Central memory CD8-positive, alpha-beta T cell (primary cell): ENCODE measurements around the gene FOXL1.

ENCODE experiments used
- ATAC-seq: fragments of 150-1000 bp; cut with Tn5 transposase; replicated peaks from 2 replicates; pipeline ENCODE4 v1.10.0; 2022; ENCODE audit warnings: mild to moderate bottlenecking, moderate FRiP score, moderate number of reproducible peaks; ENCODE audit not compliant: poor library complexity, severe bottlenecking; ENCODE audit errors: extremely low read depth
- DNase-seq, 2 donors: peaks; one replicate each; pipeline ENCODE4 v3.0.0; 2021; ENCODE audit warnings: low spot score in 2 of 2
- H3K27ac Mint-ChIP-seq: one replicate; pipeline ENCODE4 v1.8.0; 2022; ENCODE audit warnings: low read depth, mild to moderate bottlenecking, moderate library complexity, mixed read lengths
- H3K27me3 Mint-ChIP-seq: one replicate; pipeline ENCODE4 v1.8.0; 2022; ENCODE audit warnings: mixed read lengths
- H3K36me3 Mint-ChIP-seq: one replicate; pipeline ENCODE4 v1.8.0; 2022; ENCODE audit warnings: mild to moderate bottlenecking, moderate library complexity, mixed read lengths; ENCODE audit not compliant: insufficient read depth
- H3K4me1 Mint-ChIP-seq: one replicate; pipeline ENCODE4 v1.8.0; 2022; ENCODE audit warnings: mixed read lengths
- H3K4me3 Mint-ChIP-seq: one replicate; pipeline ENCODE4 v1.8.0; 2022; ENCODE audit warnings: mild to moderate bottlenecking, moderate library complexity, mixed read lengths
- H3K9me3 Mint-ChIP-seq: one replicate; pipeline ENCODE4 v1.8.0; 2022; ENCODE audit warnings: mixed read lengths

Gene FOXL1

DNA sequence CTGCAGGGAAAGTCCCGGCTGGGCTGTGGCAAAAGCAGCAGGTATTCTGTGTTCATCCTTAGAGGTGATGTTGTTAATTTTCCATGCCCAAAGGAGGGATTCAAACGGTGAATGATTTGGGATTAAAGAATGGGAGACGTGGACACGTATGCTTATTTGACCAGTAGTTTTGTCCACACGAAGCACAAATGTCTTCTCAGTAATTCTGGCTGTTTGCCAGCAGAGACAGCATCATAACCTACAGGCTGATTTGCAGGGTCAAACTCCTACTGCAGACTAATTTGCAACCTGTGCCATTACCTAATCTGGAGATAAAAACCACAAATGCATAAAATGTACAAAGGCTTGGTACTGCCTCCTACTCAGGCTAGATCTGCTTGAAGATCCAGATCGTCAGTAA lies 37.5 kb upstream of the FOXL1 start:
- no peaks in the 10 kb centered on the region for H3K9me3 Mint-ChIP-seq
- H3K4me1 Mint-ChIP-seq: no peaks in the 10 kb centered on the region
- H3K27me3 Mint-ChIP-seq: no peaks in the 10 kb centered on the region
- ATAC-seq: no peak
- peaks cover 28% of the 10 kb centered on the region for H3K36me3 Mint-ChIP-seq
- no peak for DNase-seq
- no peak overlapping the region for H3K4me3 Mint-ChIP-seq
- no peak overlapping the region for H3K27ac Mint-ChIP-seq

GRCh38 chr16:86541560-86541959 lies 36.8 kb upstream of the FOXL1 start:
- ATAC-seq (no peak), DNase-seq (no peak)
- Mint-ChIP-seq H3K9me3 (no peaks in the 10 kb centered on the region), H3K4me1 (no peaks in the 10 kb centered on the region), H3K27ac (no peak overlapping the region), H3K36me3 (peaks cover 30% of the 10 kb centered on the region), H3K4me3 (no peak overlapping the region), H3K27me3 (no peaks in the 10 kb centered on the region)

DNA sequence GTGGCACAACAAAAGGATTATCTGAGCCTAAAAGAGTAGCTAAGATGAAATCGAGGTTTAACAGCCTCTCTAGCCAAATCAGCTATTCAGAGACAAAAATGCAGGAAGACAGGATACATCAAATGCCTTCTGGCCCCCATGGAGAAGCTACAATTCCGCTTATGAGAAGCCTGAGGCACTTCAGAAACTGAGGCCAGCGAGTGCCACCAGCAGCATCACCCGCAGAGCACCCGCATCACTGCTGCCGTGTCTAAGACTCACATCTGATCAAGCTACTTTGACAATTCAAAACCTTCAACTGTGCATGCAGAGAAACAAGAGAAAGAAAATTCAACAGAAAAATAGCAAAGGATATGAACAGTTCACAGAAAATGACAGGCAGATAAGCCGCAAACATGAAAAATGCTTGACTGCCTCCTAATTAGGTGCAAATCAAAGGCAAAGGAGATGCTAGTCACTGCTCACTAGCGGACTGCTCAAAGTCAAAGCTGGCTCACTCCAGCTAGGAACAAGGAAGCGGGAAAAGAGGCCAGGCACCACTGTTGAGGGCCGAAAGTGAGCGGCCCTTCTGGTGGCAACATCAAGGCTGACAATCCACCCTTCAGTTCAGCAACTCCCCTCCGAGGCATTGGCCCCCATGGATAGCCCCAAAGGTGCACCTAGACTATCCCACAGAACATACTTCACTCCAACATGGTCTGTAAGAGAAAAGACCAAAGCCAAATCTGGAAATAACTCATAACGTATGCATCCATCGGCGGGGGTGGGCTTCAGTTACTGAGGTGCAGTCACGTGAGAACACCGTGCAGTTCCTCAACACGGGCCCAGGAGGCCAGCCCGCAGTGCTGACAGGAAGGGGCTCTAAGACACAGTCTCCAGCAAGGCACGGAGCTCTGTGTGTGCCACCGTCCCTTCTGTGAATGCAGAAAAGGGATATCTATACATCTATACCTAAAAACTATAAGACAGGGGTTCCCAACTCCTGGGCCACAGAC lies 35.3 kb upstream of the FOXL1 start:
- Mint-ChIP-seq H3K27me3 (no peaks in the 10 kb centered on the region), H3K4me1 (no peaks in the 10 kb centered on the region)

DNA sequence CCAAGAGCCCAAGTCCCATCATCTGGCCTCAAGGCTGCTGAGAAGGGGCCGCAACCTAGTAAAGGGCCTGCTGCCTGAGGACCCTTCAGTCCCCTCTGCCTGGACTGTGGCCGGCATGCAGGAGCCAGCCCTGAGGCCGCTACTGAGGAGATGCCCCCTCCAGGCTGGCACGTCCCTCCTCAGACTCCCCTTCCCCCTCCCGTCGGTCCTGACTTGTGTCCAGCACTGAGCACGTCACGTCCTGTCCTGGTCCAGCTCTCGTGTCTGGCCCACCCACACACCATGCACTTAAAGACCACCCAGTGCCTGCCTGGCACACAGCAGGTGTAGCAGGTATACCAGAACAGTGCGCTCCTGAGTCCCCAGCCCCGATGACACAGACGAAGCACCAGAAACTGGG lies 32.9 kb upstream of the FOXL1 start:
- H3K27ac Mint-ChIP-seq: no peak overlapping the region
- no peaks in the 10 kb centered on the region for H3K27me3 Mint-ChIP-seq
- no peak overlapping the region for H3K4me3 Mint-ChIP-seq
- ATAC-seq (no peak), DNase-seq (no peak)
- H3K36me3 Mint-ChIP-seq: peaks cover 38% of the 10 kb centered on the region
- no peaks in the 10 kb centered on the region for H3K9me3 Mint-ChIP-seq
- no peaks in the 10 kb centered on the region for H3K4me1 Mint-ChIP-seq

More for the DNA sequence above, 35.3 kb upstream of the FOXL1 start:
- H3K9me3 Mint-ChIP-seq: no peaks in the 10 kb centered on the region
- no peak overlapping the region for H3K27ac Mint-ChIP-seq
- H3K4me3 Mint-ChIP-seq: no peak overlapping the region
- ATAC-seq (no peak), DNase-seq (no peak)
- peaks cover 39% of the 10 kb centered on the region for H3K36me3 Mint-ChIP-seq

GRCh38 chr16:86545954-86546637 lies 32.3 kb upstream of the FOXL1 start:
- Mint-ChIP-seq H3K4me1 (no peaks in the 10 kb centered on the region), H3K27me3 (no peaks in the 10 kb centered on the region), H3K9me3 (no peaks in the 10 kb centered on the region), H3K27ac (no peak overlapping the region), H3K36me3 (peaks cover 32% of the 10 kb centered on the region), H3K4me3 (no peak overlapping the region)
- no peak for DNase-seq
- ATAC-seq: no peak

GRCh38 chr16:86546638-86547013 lies 31.7 kb upstream of the FOXL1 start:
- ATAC-seq (no peak), DNase-seq (no peak)
- no peaks in the 10 kb centered on the region for H3K27me3 Mint-ChIP-seq
- no peak overlapping the region for H3K4me3 Mint-ChIP-seq
- peaks cover 26% of the 10 kb centered on the region for H3K36me3 Mint-ChIP-seq
- H3K27ac Mint-ChIP-seq: no peak overlapping the region
- no peaks in the 10 kb centered on the region for H3K9me3 Mint-ChIP-seq
- H3K4me1 Mint-ChIP-seq: no peaks in the 10 kb centered on the region

DNA sequence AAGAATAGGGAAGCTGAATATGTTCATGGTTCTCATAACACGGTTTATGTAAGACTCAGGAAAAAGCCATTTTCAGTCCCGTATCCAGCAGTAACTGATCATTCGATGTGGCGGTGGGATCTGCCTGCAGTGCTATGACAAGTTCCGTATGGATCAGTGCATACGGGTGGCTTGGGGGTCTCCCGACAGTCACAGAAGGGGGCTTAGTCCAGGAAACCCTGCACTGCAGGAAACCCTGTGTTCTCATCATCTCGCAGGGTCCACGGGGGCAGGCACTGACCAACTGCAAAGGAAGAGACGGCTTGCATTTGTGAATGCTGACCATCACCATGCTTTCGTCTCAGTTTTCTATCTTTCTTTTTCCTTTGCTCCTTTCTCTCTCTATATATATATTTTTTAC lies 31.1 kb upstream of the FOXL1 start:
- peaks cover under 1% of the 10 kb centered on the region for H3K4me1 Mint-ChIP-seq
- DNase-seq (no peak), ATAC-seq (no peak)
- no peaks in the 10 kb centered on the region for H3K9me3 Mint-ChIP-seq
- H3K4me3 Mint-ChIP-seq: no peak overlapping the region
- H3K36me3 Mint-ChIP-seq: peaks cover 23% of the 10 kb centered on the region
- H3K27me3 Mint-ChIP-seq: no peaks in the 10 kb centered on the region
- H3K27ac Mint-ChIP-seq: no peak overlapping the region

- H3K4me3 Mint-ChIP-seq: no peak overlapping the region
- H3K36me3 Mint-ChIP-seq: peaks cover 26% of the 10 kb centered on the region
- no peaks in the 10 kb centered on the region for H3K27me3 Mint-ChIP-seq
- H3K4me1 Mint-ChIP-seq: peaks cover 12% of the 10 kb centered on the region
- peak; percentile 24 for ATAC-seq
- no peak overlapping the region for H3K27ac Mint-ChIP-seq
- DNase-seq: no peak
- H3K9me3 Mint-ChIP-seq: no peaks in the 10 kb centered on the region
Observed at GRCh38 chr16:86549076-86549892, 29.1 kb upstream of the FOXL1 start.

DNA sequence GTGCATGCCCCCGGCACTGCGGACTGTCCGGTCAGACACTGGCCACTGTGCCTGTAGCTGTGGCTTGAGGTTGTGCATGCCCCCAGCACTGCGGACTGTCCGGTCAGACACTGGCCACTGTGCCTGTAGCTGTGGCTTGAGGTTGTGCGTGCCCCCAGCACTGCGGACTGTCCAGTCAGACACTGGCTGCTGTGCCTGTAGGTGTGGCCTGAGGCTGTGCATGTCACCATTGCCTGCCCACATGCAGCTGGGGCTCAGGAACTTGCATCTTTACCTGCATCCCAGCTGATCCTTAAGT lies 28.5 kb upstream of the FOXL1 start:
- DNase-seq: no peak
- H3K27me3 Mint-ChIP-seq: no peaks in the 10 kb centered on the region
- H3K9me3 Mint-ChIP-seq: no peaks in the 10 kb centered on the region
- no peak for ATAC-seq
- H3K4me3 Mint-ChIP-seq: no peak overlapping the region
- peaks cover 29% of the 10 kb centered on the region for H3K36me3 Mint-ChIP-seq
- H3K4me1 Mint-ChIP-seq: peaks cover 15% of the 10 kb centered on the region
- no peak overlapping the region for H3K27ac Mint-ChIP-seq

DNA sequence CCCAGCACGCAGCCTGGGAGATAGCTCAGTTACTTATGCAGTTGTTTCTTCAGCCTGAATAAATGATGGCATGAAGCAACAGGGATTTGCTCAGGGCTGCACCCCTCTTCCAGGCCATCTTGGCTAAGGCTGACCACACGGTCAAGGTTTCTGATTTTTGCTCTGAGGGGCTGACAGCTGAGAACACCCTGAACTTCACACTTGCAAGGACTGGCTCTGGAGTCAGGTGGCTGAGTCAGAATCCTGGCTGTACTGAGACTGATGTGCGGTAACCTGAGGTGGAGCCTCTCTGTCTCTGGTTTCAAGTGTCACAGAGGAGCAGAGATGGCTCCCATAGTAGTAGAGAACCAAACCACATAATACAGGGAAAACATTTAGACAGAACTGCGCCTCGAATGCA lies 28.1 kb upstream of the FOXL1 start:
- H3K9me3 Mint-ChIP-seq: no peaks in the 10 kb centered on the region
- H3K36me3 Mint-ChIP-seq: peaks cover 32% of the 10 kb centered on the region
- no peaks in the 10 kb centered on the region for H3K27me3 Mint-ChIP-seq
- H3K4me3 Mint-ChIP-seq: no peak overlapping the region
- ATAC-seq (no peak), DNase-seq (no peak)
- no peak overlapping the region for H3K27ac Mint-ChIP-seq
- H3K4me1 Mint-ChIP-seq: peaks cover 19% of the 10 kb centered on the region

DNA sequence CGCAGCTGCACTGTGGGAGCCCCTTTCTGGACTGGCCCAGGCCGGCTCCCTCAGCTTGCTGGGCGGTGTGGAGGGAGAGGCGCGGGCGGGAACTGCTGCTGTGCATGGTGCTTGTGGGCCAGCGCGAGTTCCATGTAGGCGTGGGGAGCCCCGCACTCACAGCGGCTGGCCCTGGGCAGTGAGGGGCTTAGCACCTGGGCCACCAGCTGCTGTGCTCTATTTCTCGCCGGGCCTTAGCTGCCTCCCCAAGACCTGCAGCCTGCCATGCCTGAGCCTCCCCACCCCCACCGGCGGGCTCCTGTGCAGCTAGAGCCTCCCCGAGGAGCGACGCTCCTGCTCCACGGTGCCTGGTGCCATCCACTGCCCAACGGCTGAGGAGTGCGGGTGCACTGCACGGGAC lies 25.0 kb upstream of the FOXL1 start:
- ATAC-seq: no peak

GRCh38 chr16:86554599-86554916 lies 23.8 kb upstream of the FOXL1 start:
- H3K36me3 Mint-ChIP-seq: peaks cover 16% of the 10 kb centered on the region
- peak overlapping the region; percentile 98 for H3K27ac Mint-ChIP-seq
- ATAC-seq (no peak), DNase-seq (no peak)
- H3K27me3 Mint-ChIP-seq: peaks cover 22% of the 10 kb centered on the region
- H3K4me3 Mint-ChIP-seq: peak overlapping the region; percentile 95
- no peaks in the 10 kb centered on the region for H3K9me3 Mint-ChIP-seq
- H3K4me1 Mint-ChIP-seq: peaks cover 24% of the 10 kb centered on the region

More for the DNA sequence above, 25.0 kb upstream of the FOXL1 start:
- Mint-ChIP-seq H3K9me3 (no peaks in the 10 kb centered on the region), H3K4me1 (peaks cover 24% of the 10 kb centered on the region), H3K36me3 (peaks cover 16% of the 10 kb centered on the region), H3K27ac (peak overlapping the region; percentile 98), H3K27me3 (peaks cover 10% of the 10 kb centered on the region), H3K4me3 (peak overlapping the region; percentile 95)
- no peak for DNase-seq
